ENCODE results near the gene KRT25. TPM values are rescaled to one million over a fixed set of nuclear protein-coding genes. Genes with fewer than 3 reads are reported as not detected.

KRT25 gene
- not detected in 2 replicates for total RNA-seq

GRCh38 chr17:40755231-40755630 lies at the start of gene KRT25:
Gene KRT25 (minus strand): TSS chr17:40755331. CDS start chr17:40755271, 60 bp downstream.

GRCh38 chr17:40799859-40800258 lies 44.7 kb upstream of the KRT25 start, which contains the start of gene KRT28:
Gene KRT28 (minus strand): TSS chr17:40799959. CDS start chr17:40799893, 66 bp downstream.

GRCh38 chr17:40782450-40782849 lies 27.3 kb upstream of the KRT25 start, which contains the start of gene KRT27:
Gene KRT27 (minus strand): TSS chr17:40782550. CDS start chr17:40782493, 57 bp downstream.

GRCh38 chr17:40772101-40772500 lies 17.0 kb upstream of the KRT25 start, which contains the start of gene KRT26:
Gene KRT26 (minus strand): TSS chr17:40772201. CDS start chr17:40772113, 88 bp downstream.

GRCh38 chr17:40703652-40704051 lies 51.5 kb downstream of the KRT25 start, which contains the start of gene KRT24:
Gene KRT24 (minus strand): TSS chr17:40703752. CDS start chr17:40703693, 59 bp downstream.

Other genes starting within 250 kb of the KRT25 start
- not detected in 2 replicates for gene CCR7, start 189.9 kb downstream of the KRT25 start, total RNA-seq
- 58.8 and 64.9 TPM in 2 replicates for gene SMARCE1, start 107.5 kb downstream of the KRT25 start, total RNA-seq
- gene KRT222, start 90.2 kb downstream of the KRT25 start, total RNA-seq: 0.11 and 0.47 TPM in 2 replicates
- not detected in 2 replicates for gene KRT24, start 51.6 kb downstream of the KRT25 start, total RNA-seq
- not detected in 2 replicates for gene KRT26, start 16.9 kb upstream of the KRT25 start, total RNA-seq
- not detected in 2 replicates for gene KRT27, start 27.2 kb upstream of the KRT25 start, total RNA-seq
- gene KRT28, start 44.6 kb upstream of the KRT25 start, total RNA-seq: not detected in 2 replicates
- gene KRT10, start 67.3 kb upstream of the KRT25 start, total RNA-seq: 6.3 and 28.4 TPM in 2 replicates
- not detected in 2 replicates for gene KRT12, start 111.9 kb upstream of the KRT25 start, total RNA-seq
- not detected in 2 replicates for gene KRT20, start 129.9 kb upstream of the KRT25 start, total RNA-seq
- gene KRT23, start 182.3 kb upstream of the KRT25 start, total RNA-seq: 1.2 and 2.6 TPM in 2 replicates
- not detected in 2 replicates for gene KRT39, start 211.6 kb upstream of the KRT25 start, total RNA-seq
- gene KRT40, start 229.0 kb upstream of the KRT25 start, total RNA-seq: not detected in 2 replicates
- not detected in 2 replicates for gene KRTAP3-3, start 238.8 kb upstream of the KRT25 start, total RNA-seq
- gene KRTAP3-2, start 244.6 kb upstream of the KRT25 start, total RNA-seq: not detected in 2 replicates

Data from hair follicular keratinocyte (primary cell).